Right cardiac atrium (tissue), 5 donors: ENCODE results near the gene RAB5B. TPM values are rescaled to one million over a fixed set of nuclear protein-coding genes. Genes with fewer than 3 reads are reported as not detected.

Experiments
- ATAC-seq, 2 donors: fragments of 200-7000 bp; cut with Tn5 transposase; one replicate each; pipeline versions ENCODE4 v1.8.0 to v1.9.1; 2020; ENCODE audit warnings: moderate library complexity in 2 of 2, mild to moderate bottlenecking in 1 of 2
- DNase-seq, 3 donors: peaks; one replicate each; pipeline ENCODE4 v3.0.0-alpha.2; 2020
- H3K27ac ChIP-seq: one replicate; pipeline ENCODE4 v1.5.1; 2013; ENCODE audit warnings: mild to moderate bottlenecking, low read length, control low read depth, moderate library complexity
- H3K27me3 ChIP-seq: one replicate; pipeline ENCODE4 v1.6.1; 2013; ENCODE audit not compliant: control insufficient read depth, insufficient read depth
- H3K4me1 ChIP-seq: one replicate; pipeline ENCODE4 v1.6.1; 2013; ENCODE audit warnings: low read length; ENCODE audit not compliant: control insufficient read depth, insufficient read depth
- H3K4me3 ChIP-seq: one replicate; pipeline ENCODE4 v1.5.1; 2013; ENCODE audit warnings: low read length, control low read depth
- H3K9me3 ChIP-seq: one replicate; pipeline ENCODE4 v1.6.1; 2013; ENCODE audit warnings: low read length; ENCODE audit not compliant: control insufficient read depth
- WGBS: extraction: QIAGEN DNeasy Blood & Tissue Kit; methylation state at CpG from one replicate; pipeline ENCODE4 v1.1.7; 2013; 5-methylcytosine and 5-hydroxymethylcytosine counted together
- intact Hi-C, 4 donors: fragments of 100-400 bp; cut with DNase I; formaldehyde crosslinking; loops; one replicate each; pipeline versions ENCODE4 v1.11.0 to v1.14.0; 2022 to 2023
- polyA plus RNA-seq: library from polyadenylated mRNA; stranded (reverse); fragments of 200-250 nt; gene quantifications from one replicate; pipeline ENCODE4 v1.2.3, GENCODE V29; 2013
- total RNA-seq, 4 donors: library from RNA; stranded (reverse); fragmentation: NEBNext Ultra II Directional; extraction: Animal tissue kit (Norgen Biotek cat#: 25700); gene quantifications; one replicate each; pipeline ENCODE4 v1.2.1, GENCODE V29; 2021
- donor health status: healthy with polysubstance abuse.
- donor health status: DM: no; HTN: yes; CAD: no.
- donor health status: DM: no; HTN: no; CAD: no.
- donor health status: DM: no; HTN: yes; CAD: no; lungs with severe emphysema.
- donor health status: DM: yes; HTN: yes; CAD: no.

RAB5B gene
- total and polyA plus RNA-seq, 5 donors: 86.4 to 132 (median 113) TPM

GRCh38 chr12:55942055-55942454, 31.8 kb upstream of the RAB5B start:
- DNase-seq (no peak), ATAC-seq (no peak)
- Histone ChIP-seq H3K9me3 (no peaks in the 10 kb centered on the region), H3K4me3 (no peak overlapping the region), H3K27ac (no peak overlapping the region), H3K27me3 (no peaks in the 10 kb centered on the region), H3K4me1 (no peaks in the 10 kb centered on the region)
- intact Hi-C loops: loop anchor here in 1 of 4 donors (5.0 kb wide), 1 partner anchor 205 kb away; no protein-coding TSS in a partner anchor
- WGBS: 93% methylated on average over 4 of the region's 4 CpGs

GRCh38 chr12:55942577-55943136, 31.2 kb upstream of the RAB5B start:
- H3K4me1 ChIP-seq: no peaks in the 10 kb centered on the region
- H3K27me3 ChIP-seq: no peaks in the 10 kb centered on the region
- ATAC-seq: no peak
- intact Hi-C loops: loop anchor here in 1 of 4 donors (5.0 kb wide), 1 partner anchor 205 kb away; no protein-coding TSS in a partner anchor
- H3K9me3 ChIP-seq: no peaks in the 10 kb centered on the region
- H3K27ac ChIP-seq: no peak overlapping the region
- no peak overlapping the region for H3K4me3 ChIP-seq
- no peak for DNase-seq
- 95% methylated on average over 1 of the region's 1 CpG for WGBS

GRCh38 chr12:55946553-55946952, 27.3 kb upstream of the RAB5B start:
- 80% methylated on average over 6 of the region's 6 CpGs for WGBS
- H3K4me3 ChIP-seq: no peak overlapping the region
- intact Hi-C loops: no loop called here
- no peaks in the 10 kb centered on the region for H3K4me1 ChIP-seq
- no peaks in the 10 kb centered on the region for H3K27me3 ChIP-seq
- ATAC-seq (no peak), DNase-seq (no peak)
- no peaks in the 10 kb centered on the region for H3K9me3 ChIP-seq
- no peak overlapping the region for H3K27ac ChIP-seq

- intact Hi-C loops: no loop called here
Observed at GRCh38 chr12:55955344-55955743, 18.5 kb upstream of the RAB5B start.

GRCh38 chr12:55955800-55956508, 17.9 kb upstream of the RAB5B start:
- intact Hi-C loops: no loop called here
- H3K4me1 ChIP-seq: no peaks in the 10 kb centered on the region
- no peaks in the 10 kb centered on the region for H3K9me3 ChIP-seq
- ATAC-seq (no peak), DNase-seq (no peak)
- no peaks in the 10 kb centered on the region for H3K27me3 ChIP-seq
- no peak overlapping the region for H3K27ac ChIP-seq
- H3K4me3 ChIP-seq: no peak overlapping the region
- 81% methylated on average over 6 of the region's 6 CpGs for WGBS

More at GRCh38 chr12:55955344-55955743, 18.5 kb upstream of the RAB5B start:
- no peak for DNase-seq
- Histone ChIP-seq H3K27ac (no peak overlapping the region), H3K4me1 (no peaks in the 10 kb centered on the region), H3K9me3 (no peaks in the 10 kb centered on the region), H3K27me3 (no peaks in the 10 kb centered on the region), H3K4me3 (no peak overlapping the region)
- 77% methylated on average over 4 of the region's 4 CpGs for WGBS
- peak in 1 of 2 donors; percentile 44 for ATAC-seq

GRCh38 chr12:55957106-55957859, 16.6 kb upstream of the RAB5B start:
- intact Hi-C loops: no loop called here
- 82% methylated on average over 5 of the region's 5 CpGs for WGBS
- Histone ChIP-seq H3K4me1 (no peaks in the 10 kb centered on the region), H3K27me3 (no peaks in the 10 kb centered on the region), H3K9me3 (no peaks in the 10 kb centered on the region), H3K4me3 (no peak overlapping the region), H3K27ac (no peak overlapping the region)
- DNase-seq: no peak
- no peak for ATAC-seq

- DNase-seq (no peak), ATAC-seq (no peak)
- H3K4me1 ChIP-seq: peaks cover 2% of the 10 kb centered on the region
- H3K4me3 ChIP-seq: no peak overlapping the region
- no peaks in the 10 kb centered on the region for H3K9me3 ChIP-seq
- 78% methylated on average over 2 of the region's 2 CpGs for WGBS
- no peak overlapping the region for H3K27ac ChIP-seq
- no peaks in the 10 kb centered on the region for H3K27me3 ChIP-seq
- intact Hi-C loops: no loop called here
Observed at GRCh38 chr12:55963760-55964159, 10.1 kb upstream of the RAB5B start.

- no peaks in the 10 kb centered on the region for H3K9me3 ChIP-seq
- H3K27ac ChIP-seq: no peak overlapping the region
- DNase-seq (no peak), ATAC-seq (no peak)
- H3K27me3 ChIP-seq: no peaks in the 10 kb centered on the region
- WGBS: 65% methylated on average over 5 of the region's 5 CpGs
- intact Hi-C loops: no loop called here
- H3K4me1 ChIP-seq: peaks cover 2% of the 10 kb centered on the region
- H3K4me3 ChIP-seq: no peak overlapping the region
Observed at GRCh38 chr12:55965240-55965639, 8.6 kb upstream of the RAB5B start.

GRCh38 chr12:55965941-55966407, 7.9 kb upstream of the RAB5B start, which contains the start of gene PMEL:
Gene PMEL, minus strand, starts transcription at chr12:55966042. Its CDS starts 31 bp downstream, at chr12:55966011.
- ATAC-seq: peak; percentile 16 to 55
- WGBS: 4% methylated on average over 4 of the region's 4 CpGs
- no peaks in the 10 kb centered on the region for H3K27me3 ChIP-seq
- H3K9me3 ChIP-seq: no peaks in the 10 kb centered on the region
- peak within 1 kb of the TSS; percentile 71 for H3K27ac ChIP-seq
- intact Hi-C loops: no loop called here
- peaks cover 2% of the 10 kb centered on the region for H3K4me1 ChIP-seq
- H3K4me3 ChIP-seq: peak within 1 kb of the TSS; percentile 71
- no peak for DNase-seq

- WGBS: under 1% methylated on average over 45 of the region's 45 CpGs
- intact Hi-C loops: no loop called here
- no peaks in the 10 kb centered on the region for H3K27me3 ChIP-seq
- H3K9me3 ChIP-seq: no peaks in the 10 kb centered on the region
- peak within 1 kb of the TSS; percentile 71 for H3K27ac ChIP-seq
- DNase-seq: peak; percentile 94 to 98 (median 97)
- peaks cover 2% of the 10 kb centered on the region for H3K4me1 ChIP-seq
- ATAC-seq: peak; percentile 96 to 97
- peak within 1 kb of the TSS; percentile 71 for H3K4me3 ChIP-seq
Observed at GRCh38 chr12:55966408-55967281, 7.2 kb upstream of the RAB5B start, which contains the start of gene CDK2. Gene CDK2, plus strand, starts transcription at chr12:55966830. Its CDS starts 179 bp downstream, at chr12:55967009.
